CD4-positive, CD25-positive, alpha-beta regulatory T cell (primary cell): ENCODE data around the gene ASAP3. TPM values are rescaled to one million over a fixed set of nuclear protein-coding genes. Genes with fewer than 3 reads are reported as not detected.

Source experiments
- ATAC-seq, 2 donors: fragments of 150-1000 bp; cut with Tn5 transposase; one replicate each; pipeline ENCODE4 v1.10.0; 2021; ENCODE audit warnings: low read depth in 2 of 2, moderate number of reproducible peaks in 2 of 2, moderate library complexity in 1 of 2
- DNase-seq, 3 donors: peaks; one replicate each; pipeline versions ENCODE4 v3.0.0 to v3.0.0-alpha.2; 2012 to 2022; ENCODE audit warnings: mixed read lengths in 1 of 3
- H3K27ac ChIP-seq: one replicate; pipeline ENCODE4 v1.7.0; 2013; ENCODE audit warnings: mild to moderate bottlenecking, low read length; ENCODE audit not compliant: insufficient read depth, poor library complexity, severe bottlenecking
- H3K27me3 ChIP-seq: one replicate; pipeline ENCODE4 v1.7.0; 2013; ENCODE audit warnings: low read length; ENCODE audit not compliant: control insufficient read depth, insufficient read depth
- H3K36me3 ChIP-seq: one replicate; pipeline ENCODE4 v1.7.0; 2013; ENCODE audit warnings: mild to moderate bottlenecking, low read length, moderate library complexity; ENCODE audit not compliant: control insufficient read depth, insufficient read depth
- H3K4me1 ChIP-seq: 2 replicates; pipeline ENCODE4 v1.7.0; 2013; ENCODE audit warnings: mild to moderate bottlenecking, low read length; ENCODE audit not compliant: insufficient read depth, control insufficient read depth, poor library complexity, severe bottlenecking
- H3K4me3 ChIP-seq: one replicate; pipeline ENCODE4 v1.7.0; 2013; ENCODE audit warnings: low read depth, mild to moderate bottlenecking, low read length, moderate library complexity
- H3K9me3 ChIP-seq, 2 experiments: 1 replicate in 1 of 2; 2 replicates in 1 of 2; pipeline ENCODE4 v1.7.0; 2013; ENCODE audit warnings: low read length in 2 of 2, mild to moderate bottlenecking in 1 of 2, moderate library complexity in 1 of 2; ENCODE audit not compliant: control insufficient read depth in 2 of 2
- H3K27ac Mint-ChIP-seq, 3 donors: one replicate each; pipeline ENCODE4 v1.8.0; 2020 to 2022; ENCODE audit warnings: mild to moderate bottlenecking in 3 of 3, mixed read lengths in 3 of 3, moderate library complexity in 2 of 3
- H3K27me3 Mint-ChIP-seq: one replicate; pipeline ENCODE4 v1.8.0; 2022; ENCODE audit warnings: mild to moderate bottlenecking, mixed read lengths
- H3K36me3 Mint-ChIP-seq: one replicate; pipeline ENCODE4 v1.8.0; 2020; ENCODE audit warnings: mixed read lengths
- H3K4me1 Mint-ChIP-seq, 4 donors: one replicate each; pipeline ENCODE4 v1.8.0; 2020 to 2022; ENCODE audit warnings: mixed read lengths in 4 of 4, mild to moderate bottlenecking in 1 of 4
- H3K4me3 Mint-ChIP-seq, 4 donors: one replicate each; pipeline ENCODE4 v1.8.0; 2020 to 2022; ENCODE audit warnings: mild to moderate bottlenecking in 4 of 4, mixed read lengths in 4 of 4, moderate library complexity in 3 of 4
- H3K9me3 Mint-ChIP-seq, 7 donors: one replicate each; pipeline ENCODE4 v1.8.0; 2020 to 2022; ENCODE audit warnings: mixed read lengths in 7 of 7, mild to moderate bottlenecking in 3 of 7, moderate library complexity in 2 of 7
- polyA plus RNA-seq, 4 donors: library from polyadenylated mRNA; unstranded; fragments of 300-500 nt; fragmentation: Illumina TruSeq; gene quantifications; one replicate each; pipeline ENCODE4 v1.2.3, GENCODE V29; 2021
- total RNA-seq: library from RNA; stranded (reverse); gene quantifications from one replicate; pipeline ENCODE4 v1.2.3, GENCODE V29; 2022

ASAP3 gene
- total and polyA plus RNA-seq, 5 donors from 2014 or later: 0.23 to 2.3 (median 0.49) TPM; not detected in 1

DNA sequence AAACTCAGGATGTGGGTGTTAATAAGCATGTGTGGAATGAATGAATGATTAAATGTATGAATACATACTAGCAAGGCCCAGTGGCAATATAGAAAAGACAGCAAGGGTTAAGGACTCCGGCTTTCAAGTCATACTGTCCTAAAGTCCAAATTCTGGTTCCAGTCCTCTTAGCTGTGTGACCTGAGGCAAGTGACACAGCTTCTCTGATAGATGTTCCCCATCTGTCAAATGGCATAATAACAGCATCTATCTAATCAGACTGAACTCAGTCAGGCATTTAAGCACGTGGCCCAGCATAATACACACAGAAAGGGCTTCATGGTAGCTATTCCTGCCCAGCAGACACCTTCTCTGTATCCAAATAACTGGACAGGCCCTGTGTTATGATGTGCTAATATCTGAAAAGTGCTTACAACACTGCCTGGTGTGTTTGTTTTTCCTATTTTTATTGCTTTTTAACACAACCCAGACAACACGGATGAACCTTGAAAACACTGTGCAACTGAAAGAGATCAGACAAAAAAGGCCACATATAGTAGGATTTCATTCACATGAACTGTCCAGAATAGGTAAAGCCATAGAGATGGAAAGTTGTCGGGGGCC lies 12.4 kb downstream of the ASAP3 start:
- Histone ChIP-seq H3K4me1 (no peaks in the 10 kb centered on the region), H3K4me3 (no peak overlapping the region), H3K27ac (no peak overlapping the region), H3K27me3 (peaks cover 2% of the 10 kb centered on the region), H3K9me3 (no peaks in the 10 kb centered on the region), H3K36me3 (no peaks in the 10 kb centered on the region)
- Mint-ChIP-seq H3K4me3 (no peak overlapping the region), H3K4me1 (peaks cover 0 to 2% (median 0%) of the 10 kb centered on the region in 4 donors), H3K36me3 (no peaks in the 10 kb centered on the region), H3K27me3 (peaks cover 4% of the 10 kb centered on the region), H3K9me3 (no peaks in the 10 kb centered on the region), H3K27ac (no peak overlapping the region)
- DNase-seq (no peak), ATAC-seq (no peak)

DNA sequence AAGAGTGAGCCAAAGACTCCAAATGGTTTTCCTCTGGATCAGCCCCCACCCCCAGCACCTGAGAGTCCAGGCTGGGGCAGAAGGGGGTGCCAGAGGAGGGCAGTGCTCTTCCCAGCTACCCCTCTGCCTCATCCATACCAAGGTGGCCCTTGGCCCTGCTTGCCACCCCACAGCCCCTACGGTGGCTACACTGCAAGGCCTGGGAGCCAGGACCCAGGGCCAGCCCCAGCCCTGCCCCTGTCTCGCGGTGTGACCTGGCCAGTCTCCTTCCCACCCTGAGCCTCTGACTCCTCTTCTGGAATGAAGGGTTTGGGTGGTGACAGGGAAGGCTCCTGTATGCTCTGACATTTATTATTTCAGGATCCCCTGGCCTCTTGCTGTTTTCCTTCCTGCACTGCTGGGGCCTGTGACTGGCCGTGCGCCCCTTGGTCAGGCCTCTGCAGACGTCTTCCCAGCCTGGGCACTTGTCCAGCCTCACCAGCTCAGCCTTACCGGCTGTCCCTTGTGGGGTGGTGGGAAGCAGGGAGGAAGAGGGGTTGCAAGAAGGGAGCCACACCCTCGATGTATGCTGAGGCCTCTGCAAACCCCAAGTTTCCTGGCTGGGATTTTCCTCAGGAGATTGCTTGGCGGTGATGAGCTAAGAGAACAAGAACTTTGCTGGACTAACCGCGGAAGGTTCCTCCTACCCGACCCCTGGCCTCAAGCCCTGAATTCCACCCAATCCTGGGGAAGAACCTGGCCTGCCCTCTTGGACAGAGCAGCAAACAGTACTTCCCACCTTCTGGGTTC lies 13.5 kb downstream of the ASAP3 start:
- H3K4me3 ChIP-seq: no peak overlapping the region
- H3K4me1 ChIP-seq: no peaks in the 10 kb centered on the region
- H3K27me3 Mint-ChIP-seq: no peaks in the 10 kb centered on the region
- ATAC-seq (no peak), DNase-seq (no peak)
- peaks cover 2% of the 10 kb centered on the region for H3K27me3 ChIP-seq
- H3K9me3 Mint-ChIP-seq: no peaks in the 10 kb centered on the region
- peaks cover 0 to 2% (median 0%) of the 10 kb centered on the region in 4 donors for H3K4me1 Mint-ChIP-seq
- H3K27ac ChIP-seq: no peak overlapping the region
- no peak overlapping the region for H3K4me3 Mint-ChIP-seq
- no peaks in the 10 kb centered on the region for H3K36me3 ChIP-seq
- H3K36me3 Mint-ChIP-seq: no peaks in the 10 kb centered on the region
- H3K27ac Mint-ChIP-seq: peak overlapping the region in 1 of 3 donors; percentile 27
- H3K9me3 ChIP-seq: no peaks in the 10 kb centered on the region

DNA sequence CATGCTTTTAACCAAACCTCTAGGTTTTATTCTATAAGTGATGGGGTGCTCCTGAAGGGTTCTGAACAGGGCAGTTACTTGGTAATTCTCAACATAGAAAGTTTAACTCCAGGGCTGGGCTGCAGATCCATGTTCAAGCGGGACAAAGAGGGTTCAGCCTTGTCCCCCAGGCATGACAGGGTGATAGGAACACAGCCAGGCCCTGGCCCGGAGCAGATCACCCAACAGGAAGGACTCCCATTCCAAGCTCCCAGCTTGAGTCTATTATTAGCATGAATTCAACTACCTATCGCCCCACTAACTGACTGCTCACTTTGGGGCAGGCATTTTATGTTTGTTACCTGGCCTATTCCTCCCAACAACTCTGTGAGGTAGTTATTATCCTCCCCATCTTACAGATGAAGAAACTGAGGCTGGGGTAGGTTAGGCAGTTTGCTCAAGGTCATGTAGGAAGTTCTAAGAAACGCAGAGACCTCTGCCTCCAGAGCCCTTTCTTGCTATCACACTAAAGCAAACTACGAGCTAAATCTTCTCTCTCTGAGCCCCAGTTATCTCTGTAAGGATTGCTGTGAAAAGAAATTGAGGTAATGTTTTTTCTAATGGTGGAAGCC lies 14.5 kb downstream of the ASAP3 start:
- ATAC-seq (no peak), DNase-seq (no peak)
- Mint-ChIP-seq H3K27me3 (no peaks in the 10 kb centered on the region), H3K9me3 (no peaks in the 10 kb centered on the region), H3K4me3 (no peak overlapping the region), H3K27ac (no peak overlapping the region), H3K36me3 (no peaks in the 10 kb centered on the region), H3K4me1 (peaks cover 0 to 2% (median 0%) of the 10 kb centered on the region in 4 donors)
- Histone ChIP-seq H3K4me1 (no peaks in the 10 kb centered on the region), H3K36me3 (no peaks in the 10 kb centered on the region), H3K27me3 (peaks cover 2% of the 10 kb centered on the region), H3K4me3 (no peak overlapping the region), H3K27ac (no peak overlapping the region), H3K9me3 (no peaks in the 10 kb centered on the region)

DNA sequence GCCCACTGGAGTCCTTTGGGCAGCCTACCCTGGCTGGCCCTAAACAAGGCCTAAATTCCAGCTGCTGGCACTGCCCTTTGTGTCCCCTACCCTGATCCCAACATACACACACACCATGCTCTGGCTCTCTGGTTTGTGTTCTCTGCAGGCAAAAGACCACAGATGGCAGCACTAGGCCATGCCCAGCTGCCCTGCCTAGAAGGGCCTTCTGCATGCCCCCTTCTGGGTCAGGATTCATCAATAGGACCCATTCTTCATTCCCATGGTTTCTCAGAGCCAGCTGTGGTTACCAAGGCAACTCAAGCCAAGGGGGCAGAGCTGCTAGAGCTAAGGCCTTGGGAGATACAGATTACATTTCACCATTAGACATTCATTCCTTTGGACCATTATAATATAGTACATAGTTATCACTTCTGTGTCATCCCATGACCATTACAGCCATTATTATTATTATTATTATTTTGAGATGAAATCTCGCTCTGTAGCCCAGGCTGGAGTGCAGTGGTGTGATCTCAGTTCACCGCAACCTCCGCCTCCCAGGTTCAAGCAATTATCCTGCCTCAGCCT lies 17.5 kb downstream of the ASAP3 start:
- DNase-seq (no peak), ATAC-seq (no peak)
- H3K4me1 Mint-ChIP-seq: peaks cover 0 to 2% (median 0%) of the 10 kb centered on the region in 4 donors
- H3K4me3 Mint-ChIP-seq: no peak overlapping the region
- H3K36me3 ChIP-seq: no peaks in the 10 kb centered on the region
- no peak overlapping the region for H3K27ac ChIP-seq
- H3K4me3 ChIP-seq: no peak overlapping the region
- H3K27ac Mint-ChIP-seq: no peak overlapping the region
- peaks cover 2% of the 10 kb centered on the region for H3K27me3 ChIP-seq
- H3K36me3 Mint-ChIP-seq: no peaks in the 10 kb centered on the region
- no peaks in the 10 kb centered on the region for H3K9me3 ChIP-seq
- H3K27me3 Mint-ChIP-seq: peaks cover 6% of the 10 kb centered on the region
- no peaks in the 10 kb centered on the region for H3K4me1 ChIP-seq
- no peaks in the 10 kb centered on the region for H3K9me3 Mint-ChIP-seq

DNA sequence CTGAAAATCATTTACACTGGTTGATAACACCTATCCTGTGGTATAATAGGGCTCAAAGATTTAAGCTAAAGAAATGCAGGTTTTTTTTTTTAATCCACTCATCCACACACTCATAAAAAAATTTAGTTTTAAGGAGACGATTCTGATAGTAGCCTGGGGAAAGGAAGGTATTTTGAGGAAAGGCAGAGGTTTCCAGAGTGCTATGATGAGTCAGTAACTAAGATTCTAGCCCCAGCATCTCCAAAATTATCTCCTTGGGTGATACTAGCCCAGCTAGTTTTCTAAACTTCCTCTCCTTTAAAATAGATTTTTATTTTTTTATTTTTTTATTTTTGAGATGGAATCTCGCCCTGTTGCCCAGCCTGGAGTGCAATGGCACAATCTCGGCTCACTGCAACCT lies 20.7 kb downstream of the ASAP3 start:
- peaks cover 18% of the 10 kb centered on the region for H3K27me3 Mint-ChIP-seq

DNA sequence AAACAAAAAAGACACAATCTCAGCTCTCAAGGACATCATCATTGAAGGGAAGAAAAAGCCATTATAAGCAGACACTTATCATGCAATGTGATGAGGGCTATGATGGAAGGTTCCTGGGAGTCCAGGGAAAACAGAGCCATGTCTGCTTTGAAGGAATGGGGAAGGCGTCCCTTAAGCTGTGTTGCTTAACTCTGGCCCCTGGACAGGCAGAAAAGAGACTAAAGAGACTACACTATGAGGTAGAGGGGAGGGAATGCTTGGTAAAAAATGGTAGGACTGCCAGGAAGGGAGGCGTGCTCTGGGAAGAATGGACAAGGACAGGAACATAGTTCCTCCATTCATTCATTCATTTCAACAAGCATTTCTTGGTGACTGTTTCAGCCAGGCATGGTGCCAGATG lies 21.2 kb downstream of the ASAP3 start:
- H3K9me3 ChIP-seq: no peaks in the 10 kb centered on the region
- DNase-seq (no peak), ATAC-seq (no peak)
- H3K4me3 ChIP-seq: no peak overlapping the region
- H3K4me3 Mint-ChIP-seq: no peak overlapping the region
- H3K4me1 ChIP-seq: no peaks in the 10 kb centered on the region
- no peaks in the 10 kb centered on the region for H3K9me3 Mint-ChIP-seq
- no peaks in the 10 kb centered on the region for H3K36me3 ChIP-seq
- H3K27me3 Mint-ChIP-seq: peaks cover 21% of the 10 kb centered on the region
- no peaks in the 10 kb centered on the region for H3K36me3 Mint-ChIP-seq
- no peaks in the 10 kb centered on the region for H3K27me3 ChIP-seq
- no peaks in the 10 kb centered on the region for H3K4me1 Mint-ChIP-seq
- no peak overlapping the region for H3K27ac Mint-ChIP-seq
- H3K27ac ChIP-seq: no peak overlapping the region

More for the DNA sequence above, 20.7 kb downstream of the ASAP3 start:
- Histone ChIP-seq H3K9me3 (no peaks in the 10 kb centered on the region), H3K36me3 (no peaks in the 10 kb centered on the region), H3K4me3 (no peak overlapping the region), H3K27me3 (no peaks in the 10 kb centered on the region), H3K4me1 (no peaks in the 10 kb centered on the region), H3K27ac (no peak overlapping the region)
- DNase-seq (no peak), ATAC-seq (no peak)
- no peaks in the 10 kb centered on the region for H3K36me3 Mint-ChIP-seq
- no peaks in the 10 kb centered on the region for H3K4me1 Mint-ChIP-seq
- no peak overlapping the region for H3K27ac Mint-ChIP-seq
- no peak overlapping the region for H3K4me3 Mint-ChIP-seq
- H3K9me3 Mint-ChIP-seq: no peaks in the 10 kb centered on the region

DNA sequence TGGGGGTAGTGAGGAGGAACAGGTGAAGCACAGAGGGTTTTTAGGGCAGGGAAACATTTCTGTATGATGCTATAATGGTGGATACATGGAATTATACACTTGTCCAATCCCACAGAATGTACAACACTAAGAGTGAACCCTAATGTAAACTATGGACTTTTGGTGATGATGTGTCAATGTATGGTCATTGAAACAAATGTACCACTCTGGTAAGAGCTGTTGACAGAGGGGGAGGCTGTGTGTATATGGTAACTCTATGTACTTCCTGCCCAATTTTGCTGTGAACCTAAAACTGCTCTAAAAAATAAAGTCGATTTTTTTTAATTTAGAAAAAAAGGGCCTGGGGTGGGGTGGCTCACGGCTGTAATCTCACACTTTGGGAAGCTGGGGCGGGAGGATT lies 22.9 kb downstream of the ASAP3 start:
- Mint-ChIP-seq H3K9me3 (no peaks in the 10 kb centered on the region), H3K4me3 (no peak overlapping the region), H3K27ac (no peak overlapping the region), H3K27me3 (peaks cover 25% of the 10 kb centered on the region), H3K4me1 (no peaks in the 10 kb centered on the region), H3K36me3 (no peaks in the 10 kb centered on the region)
- H3K4me1 ChIP-seq: no peaks in the 10 kb centered on the region
- no peaks in the 10 kb centered on the region for H3K27me3 ChIP-seq
- H3K9me3 ChIP-seq: no peaks in the 10 kb centered on the region
- H3K4me3 ChIP-seq: no peak overlapping the region
- ATAC-seq (no peak), DNase-seq (no peak)
- H3K36me3 ChIP-seq: no peaks in the 10 kb centered on the region
- H3K27ac ChIP-seq: no peak overlapping the region
